Endothelial cell (in vitro differentiated cells): ENCODE data around the gene CYP27A1. TPM values are rescaled to one million over a fixed set of nuclear protein-coding genes. Genes with fewer than 3 reads are reported as not detected.

Experiments used
- DNase-seq: peaks from one replicate; pipeline ENCODE4 v3.0.0; 2021; ENCODE audit warnings: low spot score
- H3K27ac Mint-ChIP-seq: one replicate; pipeline ENCODE4 v1.8.0; 2021; ENCODE audit warnings: mixed read lengths, inconsistent platforms; ENCODE audit not compliant: unreplicated experiment
- H3K27me3 Mint-ChIP-seq: one replicate; pipeline ENCODE4 v1.8.0; 2021; ENCODE audit warnings: mild to moderate bottlenecking, moderate library complexity, mixed read lengths, inconsistent platforms; ENCODE audit not compliant: unreplicated experiment
- H3K36me3 Mint-ChIP-seq: one replicate; pipeline ENCODE4 v1.8.0; 2021; ENCODE audit warnings: mild to moderate bottlenecking, low read depth, mixed read lengths, inconsistent platforms; ENCODE audit not compliant: unreplicated experiment
- H3K4me1 Mint-ChIP-seq: one replicate; pipeline ENCODE4 v1.8.0; 2021; ENCODE audit warnings: mild to moderate bottlenecking, mixed read lengths, inconsistent platforms; ENCODE audit not compliant: unreplicated experiment
- H3K4me3 Mint-ChIP-seq: one replicate; pipeline ENCODE4 v1.8.0; 2021; ENCODE audit warnings: mild to moderate bottlenecking, mixed read lengths, inconsistent platforms; ENCODE audit not compliant: unreplicated experiment
- H3K9me3 Mint-ChIP-seq: one replicate; pipeline ENCODE4 v1.8.0; 2021; ENCODE audit warnings: mixed read lengths, inconsistent platforms; ENCODE audit not compliant: unreplicated experiment
- CTCF ChIP-seq: fragments of 200-600 bp; sonication (generic); IDR thresholded peaks from one replicate; pipeline ENCODE4 v1.5.0; 2021; ENCODE audit warnings: antibody characterized with exemption; ENCODE audit not compliant: unreplicated experiment
- total RNA-seq: library from RNA; stranded (reverse); fragmentation: NEBNext Ultra II Directional; extraction: Animal tissue kit (Norgen Biotek cat#: 25700); gene quantifications from one replicate; pipeline ENCODE4 v1.2.1, GENCODE V29; 2021; ENCODE audit not compliant: unreplicated experiment

Gene CYP27A1
- total RNA-seq, 1 donor from 2014 or later = 9.0 TPM

- TF ChIP-seq CTCF = no peak
- Mint-ChIP-seq H3K9me3 (no peaks in the 10 kb centered on the region), H3K4me1 (no peaks in the 10 kb centered on the region), H3K27me3 (peaks cover 10% of the 10 kb centered on the region), H3K36me3 (peaks cover 6% of the 10 kb centered on the region), H3K4me3 (no peak overlapping the region), H3K27ac (no peak overlapping the region)
- no peak for DNase-seq
These were observed 37.1 kb downstream of the CYP27A1 start for GRCh38 chr2:218819093-218819492.

GRCh38 chr2:218820746-218821369, 38.9 kb downstream of the CYP27A1 start:
- no peak for DNase-seq
- H3K27ac Mint-ChIP-seq = no peak overlapping the region

GRCh38 chr2:218821605-218822211, 39.8 kb downstream of the CYP27A1 start:
- Mint-ChIP-seq H3K4me1 (no peaks in the 10 kb centered on the region), H3K9me3 (no peaks in the 10 kb centered on the region), H3K27me3 (peaks cover 5% of the 10 kb centered on the region), H3K36me3 (peaks cover under 1% of the 10 kb centered on the region), H3K27ac (peak overlapping the region; percentile 8), H3K4me3 (no peak overlapping the region)
- no peak for TF ChIP-seq CTCF
- DNase-seq = no peak

More at GRCh38 chr2:218820746-218821369, 38.9 kb downstream of the CYP27A1 start:
- Mint-ChIP-seq H3K9me3 (no peaks in the 10 kb centered on the region), H3K4me3 (peak overlapping the region; percentile 14), H3K27me3 (peaks cover 8% of the 10 kb centered on the region), H3K36me3 (peaks cover 6% of the 10 kb centered on the region), H3K4me1 (no peaks in the 10 kb centered on the region)
- no peak for TF ChIP-seq CTCF

- no peak for DNase-seq
- H3K36me3 Mint-ChIP-seq = no peaks in the 10 kb centered on the region
These were observed 40.7 kb downstream of the CYP27A1 start for GRCh38 chr2:218822622-218823021.

More at GRCh38 chr2:218822622-218823021, 40.7 kb downstream of the CYP27A1 start:
- no peaks in the 10 kb centered on the region for H3K4me1 Mint-ChIP-seq
- no peak overlapping the region for H3K27ac Mint-ChIP-seq
- no peak overlapping the region for H3K4me3 Mint-ChIP-seq
- no peaks in the 10 kb centered on the region for H3K9me3 Mint-ChIP-seq
- peaks cover 7% of the 10 kb centered on the region for H3K27me3 Mint-ChIP-seq
- TF ChIP-seq CTCF = no peak
